ENCODE results near the gene TMEM63C.

DNA sequence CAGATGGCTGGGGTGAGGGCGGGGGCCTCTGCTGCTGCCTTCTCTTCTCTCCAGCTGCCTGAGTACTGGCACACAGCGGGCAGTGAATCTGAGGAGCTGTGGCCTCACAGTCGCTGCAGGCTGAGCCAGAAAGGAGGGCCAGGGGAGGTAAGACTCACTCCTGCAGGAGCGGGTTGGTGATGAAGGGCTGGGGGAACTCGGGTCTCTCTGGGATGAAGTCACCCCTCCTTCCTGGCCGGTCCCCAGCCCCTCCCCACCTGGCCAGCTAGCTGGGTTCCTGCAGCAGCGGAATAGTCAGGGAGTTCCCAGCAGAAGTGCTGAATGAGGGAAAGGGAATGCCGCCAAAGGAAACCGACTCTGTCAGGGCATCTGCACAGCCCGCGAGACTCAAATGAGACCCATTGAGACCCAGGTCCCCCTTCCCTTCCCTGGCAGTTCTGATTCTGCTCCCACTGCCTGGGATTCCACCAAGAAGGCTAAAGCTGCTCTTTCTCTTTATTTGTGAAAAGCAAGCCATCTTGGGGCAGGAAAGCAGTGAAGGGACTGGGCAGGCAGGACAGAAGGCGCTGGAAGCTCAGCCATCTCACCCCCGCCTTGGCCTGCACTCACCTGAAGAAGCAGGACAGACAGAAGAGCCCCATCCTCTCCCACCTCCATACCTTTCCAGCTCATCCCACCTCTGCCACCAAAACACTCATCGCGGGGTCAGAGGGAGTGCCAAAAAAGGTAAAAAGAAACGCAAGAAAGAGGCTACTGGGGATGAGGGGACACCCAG is 84.2 kb downstream of the TMEM63C start:
- TF ChIP-seq, protein P1, sequence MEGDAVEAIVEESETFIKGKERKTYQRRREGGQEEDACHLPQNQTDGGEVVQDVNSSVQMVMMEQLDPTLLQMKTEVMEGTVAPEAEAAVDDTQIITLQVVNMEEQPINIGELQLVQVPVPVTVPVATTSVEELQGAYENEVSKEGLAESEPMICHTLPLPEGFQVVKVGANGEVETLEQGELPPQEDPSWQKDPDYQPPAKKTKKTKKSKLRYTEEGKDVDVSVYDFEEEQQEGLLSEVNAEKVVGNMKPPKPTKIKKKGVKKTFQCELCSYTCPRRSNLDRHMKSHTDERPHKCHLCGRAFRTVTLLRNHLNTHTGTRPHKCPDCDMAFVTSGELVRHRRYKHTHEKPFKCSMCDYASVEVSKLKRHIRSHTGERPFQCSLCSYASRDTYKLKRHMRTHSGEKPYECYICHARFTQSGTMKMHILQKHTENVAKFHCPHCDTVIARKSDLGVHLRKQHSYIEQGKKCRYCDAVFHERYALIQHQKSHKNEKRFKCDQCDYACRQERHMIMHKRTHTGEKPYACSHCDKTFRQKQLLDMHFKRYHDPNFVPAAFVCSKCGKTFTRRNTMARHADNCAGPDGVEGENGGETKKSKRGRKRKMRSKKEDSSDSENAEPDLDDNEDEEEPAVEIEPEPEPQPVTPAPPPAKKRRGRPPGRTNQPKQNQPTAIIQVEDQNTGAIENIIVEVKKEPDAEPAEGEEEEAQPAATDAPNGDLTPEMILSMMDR (IDR thresholded peaks at IDR 0.05; ENCODE audit: poor library complexity) = no peak
- no peak for TF ChIP-seq EZH2phosphoT487 (IDR thresholded peaks at IDR 0.05; ENCODE audit: low read depth, severe bottlenecking, unreplicated experiment)
- no peak for TF ChIP-seq EZH2 (IDR thresholded peaks at IDR 0.05; ENCODE audit: borderline replicate concordance)

All from hepatocyte (in vitro differentiated cells).